Activated CD8-positive, alpha-beta T cell treated with anti-CD3 and anti-CD28 coated beads for 36 hours (primary cell): Measurements from ENCODE around the gene LRRC55. TPM values are rescaled to one million over a fixed set of nuclear protein-coding genes. Genes with fewer than 3 reads are reported as not detected.

ENCODE experiments used
- ATAC-seq: fragments of 200-7000 bp; cut with Tn5 transposase; one replicate; pipeline ENCODE4 v1.10.0; 2021; ENCODE audit warnings: mild to moderate bottlenecking, moderate library complexity
- CTCF ChIA-PET: fragments of 350-600 bp; sonication (Branson Sonifier 250); formaldehyde crosslinking; loops from one replicate; lab custom pipeline; 2021; ENCODE audit warnings: antibody characterized with exemption; lab: Charles Lee
- POLR2A ChIA-PET: fragments of 350-600 bp; sonication (Branson Sonifier 250); formaldehyde crosslinking; loops from one replicate; lab custom pipeline; 2021; ENCODE audit warnings: antibody characterized with exemption; lab: Charles Lee
- DNase-seq: peaks from one replicate; pipeline ENCODE4 v3.0.0-alpha.2; 2020
- H3K27ac Mint-ChIP-seq: one replicate; pipeline ENCODE4 v1.8.0; 2021; ENCODE audit warnings: mild to moderate bottlenecking, mixed read lengths
- H3K27me3 Mint-ChIP-seq: one replicate; pipeline ENCODE4 v1.8.0; 2021; ENCODE audit warnings: mixed read lengths
- H3K36me3 Mint-ChIP-seq: one replicate; pipeline ENCODE4 v1.8.0; 2021; ENCODE audit warnings: low read depth, mixed read lengths
- H3K4me1 Mint-ChIP-seq: one replicate; pipeline ENCODE4 v1.8.0; 2021; ENCODE audit warnings: low read depth, mixed read lengths
- H3K4me3 Mint-ChIP-seq: one replicate; pipeline ENCODE4 v1.8.0; 2021; ENCODE audit warnings: mild to moderate bottlenecking, moderate library complexity, mixed read lengths
- H3K9me3 Mint-ChIP-seq: one replicate; pipeline ENCODE4 v1.8.0; 2021; ENCODE audit warnings: mixed read lengths
- CTCF ChIP-seq: fragments of 200-600 bp; IDR thresholded peaks from one replicate; pipeline ENCODE4 v1.8.0; 2022; ENCODE audit warnings: antibody characterized with exemption, mild to moderate bottlenecking
- intact Hi-C: fragments of 100-400 bp; cut with micrococcal nuclease; formaldehyde crosslinking; loops from one replicate; pipeline ENCODE4 v1.10.0; 2022
- total RNA-seq, 2 experiments: library from RNA; stranded (reverse); gene quantifications; one replicate each; pipeline ENCODE4 v1.2.3, GENCODE V29; 2021

LRRC55 gene
- total RNA-seq, 2 experiments from 2014 or later = not detected

DNA sequence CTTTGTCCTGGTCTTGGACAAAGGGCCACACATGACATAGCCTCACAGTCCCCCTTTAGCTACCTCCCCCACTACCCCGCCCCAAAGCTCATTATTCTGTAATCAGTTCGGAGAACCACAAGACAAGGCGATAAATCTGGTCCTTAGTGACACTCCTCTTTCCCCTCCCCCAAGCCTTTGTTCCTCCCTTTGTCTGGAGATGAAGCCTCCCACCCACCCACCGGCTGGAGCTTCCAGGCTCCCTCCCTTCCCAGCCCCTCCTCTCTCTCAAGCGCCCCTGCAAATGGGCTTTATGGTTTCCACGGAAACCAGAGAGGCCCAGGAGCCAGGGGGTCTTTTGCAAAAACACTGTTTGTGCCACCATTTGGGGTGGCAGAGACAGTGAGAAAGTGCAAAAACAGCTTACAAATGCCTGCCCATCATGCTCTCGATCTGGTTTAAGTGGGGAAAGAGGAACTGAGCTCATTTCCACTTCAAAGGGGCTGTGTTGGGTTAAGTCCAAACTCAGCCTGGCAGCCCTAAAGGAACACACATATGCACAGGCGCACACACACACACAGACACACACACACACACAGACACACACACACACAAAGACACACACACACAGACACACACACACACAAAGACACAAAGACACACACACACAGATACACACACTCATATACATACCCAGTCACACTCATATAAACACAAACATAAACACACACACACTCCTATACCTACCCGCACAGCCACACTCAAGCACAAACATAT lies 31.8 kb downstream of the LRRC55 start:
- ChIA-PET CTCF (interaction anchor here (0.7 to 1.8 kb wide), 2 partner anchors 36 to 64 kb away, joined by 3 to 6 read pairs; no protein-coding TSS in a partner anchor), POLR2A (no interaction called here)
- no peak for ATAC-seq
- Mint-ChIP-seq H3K9me3 (no peaks in the 10 kb centered on the region), H3K4me1 (no peaks in the 10 kb centered on the region), H3K27me3 (no peaks in the 10 kb centered on the region), H3K36me3 (no peaks in the 10 kb centered on the region), H3K27ac (no peak overlapping the region), H3K4me3 (no peak overlapping the region)
- intact Hi-C loops = no loop called here
- TF ChIP-seq CTCF = no peak
- no peak for DNase-seq

- TF ChIP-seq CTCF = no peak
- ChIA-PET CTCF (interaction anchor here (1.8 kb wide), 1 partner anchor 36 kb away, joined by 6 read pairs; no protein-coding TSS in a partner anchor), POLR2A (no interaction called here)
- intact Hi-C loops = no loop called here
- Mint-ChIP-seq H3K9me3 (no peaks in the 10 kb centered on the region), H3K4me3 (no peak overlapping the region), H3K27me3 (peaks cover 2% of the 10 kb centered on the region), H3K36me3 (no peaks in the 10 kb centered on the region), H3K4me1 (no peaks in the 10 kb centered on the region), H3K27ac (no peak overlapping the region)
- no peak for DNase-seq
- no peak for ATAC-seq
Measured at GRCh38 chr11:57214098-57214417, 32.3 kb downstream of the LRRC55 start.

DNA sequence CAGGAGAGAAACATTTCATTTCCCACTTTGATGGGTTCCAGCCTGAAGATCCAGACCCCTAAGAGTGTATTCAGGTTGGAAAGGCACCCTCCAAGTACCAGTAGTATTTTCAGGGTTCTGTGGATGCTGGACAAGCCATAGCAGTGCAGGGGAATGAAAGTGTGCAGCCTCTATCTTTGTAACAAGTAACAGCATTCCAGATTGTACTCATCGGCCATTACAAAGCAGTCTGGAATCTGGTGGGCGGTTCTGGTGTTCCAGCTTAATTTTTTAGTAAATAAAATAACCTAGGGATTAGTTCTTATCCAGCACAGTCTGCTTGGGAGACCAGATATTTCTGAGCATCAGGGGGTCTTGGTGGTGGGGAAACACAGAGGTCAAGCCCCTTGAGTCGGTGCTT lies 32.7 kb downstream of the LRRC55 start:
- intact Hi-C loops = no loop called here
- no peak overlapping the region for H3K27ac Mint-ChIP-seq
- H3K9me3 Mint-ChIP-seq = no peaks in the 10 kb centered on the region
- no peak overlapping the region for H3K4me3 Mint-ChIP-seq
- H3K4me1 Mint-ChIP-seq = no peaks in the 10 kb centered on the region
- no peak for ATAC-seq
- TF ChIP-seq CTCF = no peak
- no peaks in the 10 kb centered on the region for H3K36me3 Mint-ChIP-seq
- no peak for DNase-seq
- CTCF ChIA-PET = no interaction called here
- POLR2A ChIA-PET = no interaction called here
- H3K27me3 Mint-ChIP-seq = peaks cover 2% of the 10 kb centered on the region

DNA sequence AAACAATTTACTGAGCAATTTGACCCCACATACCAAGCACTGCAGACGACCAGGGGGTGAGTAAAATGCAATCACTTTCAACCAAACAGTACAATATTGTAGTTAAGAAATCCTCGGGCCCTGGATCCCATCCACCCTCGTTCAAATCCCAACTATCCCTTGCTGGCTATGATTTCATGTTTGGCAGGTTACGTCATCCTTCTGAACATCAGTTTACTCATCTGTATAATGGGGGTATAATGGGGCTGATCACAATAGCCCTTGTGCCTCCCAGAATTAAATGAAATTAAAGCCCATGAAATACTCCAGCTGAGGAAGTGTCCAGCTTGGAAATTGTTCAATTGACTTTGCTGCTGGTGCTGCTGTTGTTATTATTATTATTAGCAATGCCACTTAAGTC lies 34.7 kb downstream of the LRRC55 start:
- Mint-ChIP-seq H3K4me1 (no peaks in the 10 kb centered on the region), H3K9me3 (no peaks in the 10 kb centered on the region), H3K27me3 (peaks cover 4% of the 10 kb centered on the region), H3K4me3 (no peak overlapping the region), H3K27ac (no peak overlapping the region), H3K36me3 (no peaks in the 10 kb centered on the region)
- CTCF ChIA-PET = interaction anchor here (1.5 kb wide), 1 partner anchor 33 kb away, joined by 6 read pairs; no protein-coding TSS in a partner anchor
- POLR2A ChIA-PET = no interaction called here
- DNase-seq = no peak
- ATAC-seq = no peak
- intact Hi-C loops = no loop called here
- no peak for TF ChIP-seq CTCF

DNA sequence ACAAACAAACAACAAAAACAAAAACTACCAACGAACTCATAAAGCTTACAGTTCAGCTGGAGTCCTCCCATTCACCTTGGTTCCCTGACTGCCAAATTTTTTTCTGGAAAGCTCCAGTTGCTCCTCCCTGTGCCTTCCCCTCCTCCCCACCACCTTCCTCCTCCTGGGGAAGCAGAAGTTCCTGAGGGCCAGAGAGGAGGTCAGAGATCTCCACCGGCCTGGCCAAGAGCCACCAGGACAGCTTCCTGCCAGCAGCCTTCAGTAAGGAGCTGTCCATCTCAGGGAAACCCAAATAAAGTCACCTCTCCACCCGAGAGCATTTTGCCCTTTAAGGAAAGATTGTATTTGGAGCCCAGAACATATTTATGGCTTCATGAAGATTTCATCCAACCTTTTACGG lies 35.3 kb downstream of the LRRC55 start:
- TF ChIP-seq CTCF = no peak
- H3K4me3 Mint-ChIP-seq = no peak overlapping the region
- no peaks in the 10 kb centered on the region for H3K4me1 Mint-ChIP-seq
- no peaks in the 10 kb centered on the region for H3K36me3 Mint-ChIP-seq
- DNase-seq (no peak), ATAC-seq (no peak)
- peaks cover 4% of the 10 kb centered on the region for H3K27me3 Mint-ChIP-seq
- no peaks in the 10 kb centered on the region for H3K9me3 Mint-ChIP-seq
- POLR2A ChIA-PET = no interaction called here
- no peak overlapping the region for H3K27ac Mint-ChIP-seq
- CTCF ChIA-PET = interaction anchor here (1.5 kb wide), 1 partner anchor 32 kb away, joined by 6 read pairs; no protein-coding TSS in a partner anchor
- intact Hi-C loops = no loop called here
